ENCODE data around the gene ICOSLG.

GRCh38 chr21:44275041-44275440 is 34.3 kb upstream of the ICOSLG start:
- TF ChIP-seq POLR2AphosphoS5 (IDR thresholded peaks at IDR 0.05; ENCODE audit: low read depth, low read length) (no peak), POLR2A (IDR thresholded peaks at IDR 0.05; ENCODE audit: low read depth, low read length) (no peak), TAF1 (IDR thresholded peaks at IDR 0.05; ENCODE audit: borderline replicate concordance, low read depth, low read length) (no peak)

All from GM12892 (cell line).